GM23338 (cell line): ENCODE data around the gene MAP3K9. TPM values are rescaled to one million over a fixed set of nuclear protein-coding genes. Genes with fewer than 3 reads are reported as not detected.

Source experiments
- ATAC-seq: fragments of 200-7000 bp; cut with Tn5 transposase; 3 replicates; pipeline ENCODE4 v1.9.1; 2020
- DNase-seq: peaks from one replicate; pipeline ENCODE4 v3.0.0-alpha.2; 2015; ENCODE audit warnings: low spot score
- H2AFZ ChIP-seq: fragments of 200-600 bp; sonication (generic); 2 replicates; pipeline ENCODE4 v1.8.0; 2016; ENCODE audit warnings: antibody characterized with exemption, mild to moderate bottlenecking, moderate library complexity
- H3F3A ChIP-seq: fragments of 200-600 bp; sonication (generic); replicated peaks from 2 replicates; pipeline ENCODE4 v1.8.0; 2017; ENCODE audit warnings: antibody characterized with exemption, mixed run types, low read depth
- H3K27ac ChIP-seq: fragments of 200-600 bp; sonication (generic); 2 replicates; pipeline ENCODE4 v1.6.1; 2016; ENCODE audit warnings: low read depth
- H3K27me3 ChIP-seq: fragments of 200-600 bp; sonication (generic); 2 replicates; pipeline ENCODE4 v1.8.0; 2016; ENCODE audit warnings: mild to moderate bottlenecking, mixed run types, moderate library complexity; ENCODE audit not compliant: insufficient read depth
- H3K36me3 ChIP-seq: fragments of 200-600 bp; sonication (generic); 2 replicates; pipeline ENCODE4 v1.8.0; 2016; ENCODE audit warnings: mild to moderate bottlenecking; ENCODE audit not compliant: insufficient read depth
- H3K4me1 ChIP-seq: fragments of 200-600 bp; sonication (generic); 2 replicates; pipeline ENCODE4 v1.8.0; 2016; ENCODE audit warnings: mild to moderate bottlenecking, moderate library complexity; ENCODE audit not compliant: insufficient read depth
- H3K4me2 ChIP-seq: fragments of 200-600 bp; sonication (generic); 2 replicates; pipeline ENCODE4 v1.7.1; 2017; ENCODE audit warnings: mixed run types
- H3K4me3 ChIP-seq: fragments of 200-600 bp; sonication (generic); 2 replicates; pipeline ENCODE4 v1.6.1; 2016; ENCODE audit warnings: mixed run types
- H3K79me2 ChIP-seq: fragments of 200-600 bp; sonication (generic); replicated peaks from 2 replicates; pipeline ENCODE4 v1.8.0; 2017; ENCODE audit warnings: mild to moderate bottlenecking; ENCODE audit not compliant: insufficient read depth
- H3K9me2 ChIP-seq: fragments of 200-600 bp; sonication (generic); 2 replicates; pipeline ENCODE4 v1.8.0; 2017; ENCODE audit not compliant: insufficient read depth
- H4K20me1 ChIP-seq: fragments of 200-600 bp; sonication (generic); replicated peaks from 2 replicates; pipeline ENCODE4 v1.8.0; 2017; ENCODE audit warnings: mild to moderate bottlenecking; ENCODE audit not compliant: insufficient read depth
- H3K27ac Mint-ChIP-seq: 2 replicates; pipeline ENCODE4 v1.8.0; 2020; ENCODE audit warnings: inconsistent platforms, mild to moderate bottlenecking, moderate library complexity, mixed read lengths
- H3K27me3 Mint-ChIP-seq: 3 replicates; pipeline ENCODE4 v1.8.0; 2022; ENCODE audit warnings: low read depth, mild to moderate bottlenecking, moderate library complexity, mixed read lengths, inconsistent platforms; ENCODE audit not compliant: insufficient read depth, poor library complexity
- H3K36me3 Mint-ChIP-seq: 3 replicates; pipeline ENCODE4 v1.8.0; 2021; ENCODE audit warnings: low read depth, mild to moderate bottlenecking, inconsistent platforms, moderate library complexity, mixed read lengths
- H3K4me1 Mint-ChIP-seq: 3 replicates; pipeline ENCODE4 v1.8.0; 2020; ENCODE audit warnings: mild to moderate bottlenecking, inconsistent platforms, mixed read lengths
- H3K4me3 Mint-ChIP-seq: 3 replicates; pipeline ENCODE4 v1.8.0; 2021; ENCODE audit warnings: moderate library complexity, mild to moderate bottlenecking, inconsistent platforms, mixed read lengths
- H3K9me3 Mint-ChIP-seq: 3 replicates; pipeline ENCODE4 v1.8.0; 2020; ENCODE audit warnings: moderate library complexity, mild to moderate bottlenecking, inconsistent platforms, mixed read lengths
- CREB1 ChIP-seq: fragments of 250-450 bp; sonication (Bioruptor Pico); IDR thresholded peaks from 2 replicates; pipeline ENCODE4 v1.5.0; 2020; ENCODE audit warnings: low read depth, mild to moderate bottlenecking, moderate library complexity
- CTCF ChIP-seq, 2 experiments: fragments of 200-600 bp in 1 of 2; sonication (generic) in 1 of 2; conservative IDR thresholded peaks; 2 replicates each; pipeline versions ENCODE4 v1.5.1 to v1.6.1; 2016 to 2017; ENCODE audit warnings: antibody characterized with exemption in 2 of 2, low read depth in 2 of 2, mild to moderate bottlenecking in 2 of 2, moderate library complexity in 1 of 2
- EZH2 ChIP-seq: fragments of 200-600 bp; sonication (generic); IDR thresholded peaks from one replicate; pipeline ENCODE4 v1.8.0; 2017; ENCODE audit warnings: antibody characterized with exemption, mild to moderate bottlenecking, low read depth; ENCODE audit not compliant: unreplicated experiment
- JUNB ChIP-seq: IDR thresholded peaks from one replicate; pipeline ENCODE4 v1.6.1; 2016; ENCODE audit warnings: antibody characterized with exemption; ENCODE audit not compliant: unreplicated experiment
- NANOG ChIP-seq: IDR thresholded peaks from 2 replicates; pipeline ENCODE4 v1.6.1; 2016; ENCODE audit warnings: antibody characterized with exemption, borderline replicate concordance
- STAT1 ChIP-seq: IDR thresholded peaks from one replicate; pipeline ENCODE4 v1.6.1; 2016; ENCODE audit warnings: antibody characterized with exemption; ENCODE audit not compliant: unreplicated experiment
- ZNF114 ChIP-seq: fragments of 250-450 bp; sonication (Bioruptor Pico); IDR thresholded peaks from 2 replicates; pipeline ENCODE4 v1.5.0; 2020; ENCODE audit warnings: mild to moderate bottlenecking, moderate library complexity
- ZNF331 ChIP-seq: fragments of 250-450 bp; sonication (Bioruptor Pico); IDR thresholded peaks from 2 replicates; pipeline ENCODE4 v1.5.0; 2020; ENCODE audit warnings: low read depth, mild to moderate bottlenecking, moderate library complexity
- polyA plus RNA-seq: library from polyadenylated mRNA; unstranded; fragments of >200 nt; fragmentation: Nextera tagmentation; extraction: Ambion mirVana; gene quantifications from 2 replicates; pipeline ENCODE4 v1.2.1, GENCODE V29; 2016
- total RNA-seq: library from RNA; depleted of rRNA; stranded (reverse); fragments of >200 nt; shearing (Covaris generic); gene quantifications from 2 replicates; pipeline ENCODE4 v1.2.3, GENCODE V29; 2014
- TF ChIP-seq, protein P1 (sequence below): IDR thresholded peaks from 2 replicates; pipeline ENCODE4 v1.6.1; 2016; ENCODE audit warnings: antibody characterized with exemption

MAP3K9 gene
- total and polyA plus RNA-seq, 2 experiments from 2014 or later: 5.3 to 30.8 TPM

DNA sequence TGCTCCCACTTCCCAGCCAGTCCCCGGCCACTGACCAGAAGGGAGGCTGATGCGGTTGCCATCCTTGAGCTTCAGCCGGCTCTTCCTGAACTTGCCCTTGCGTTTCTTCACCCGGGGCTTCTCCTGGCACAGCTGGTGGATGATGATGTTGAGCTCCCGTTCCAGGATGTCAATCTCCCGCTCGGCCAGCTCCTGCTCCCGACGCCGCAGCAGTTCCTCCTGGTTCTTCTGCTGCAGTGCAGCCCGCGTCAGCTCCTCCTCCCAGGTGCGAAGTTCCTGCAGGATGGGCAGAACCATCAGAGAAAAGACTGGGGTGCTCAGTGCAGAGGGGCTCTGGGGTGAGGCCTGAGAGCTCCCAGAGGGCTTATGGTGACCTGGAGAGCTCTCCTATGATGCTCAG is 67.0 kb downstream of the MAP3K9 start (continued):
- no peak for TF ChIP-seq ZNF114 (CRISPR knock-in tag)
- no peak for TF ChIP-seq EZH2
- no peak for TF ChIP-seq NANOG
- TF ChIP-seq CREB1 (CRISPR knock-in tag): no peak
- no peak for TF ChIP-seq CTCF (conservative IDR thresholded peaks at IDR 0.05; ENCODE audit: low read depth in 2 of 2)
- no peak for TF ChIP-seq JUNB
- TF ChIP-seq STAT1: no peak

DNA sequence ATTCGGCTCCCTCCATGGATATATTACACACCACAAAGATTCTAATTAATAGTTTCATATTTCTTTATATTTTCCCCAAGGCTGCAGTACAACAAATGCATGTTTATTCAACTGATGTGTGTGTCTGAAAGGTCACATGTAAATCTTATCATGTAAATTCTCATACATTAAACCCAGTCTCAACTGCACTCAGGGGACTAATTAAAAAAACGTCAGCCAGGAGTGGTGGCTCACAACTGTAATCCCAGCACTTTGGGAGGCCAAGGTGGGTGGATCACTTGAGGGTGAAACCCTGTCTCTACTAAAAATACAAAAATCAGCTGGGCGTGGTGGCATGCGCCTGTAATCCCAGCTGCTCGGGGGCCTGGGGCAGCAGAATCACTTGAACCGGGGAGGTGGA is 67.8 kb downstream of the MAP3K9 start:
- Histone ChIP-seq H3K9me2 (no peaks in the 10 kb centered on the region), H2AFZ (no peak overlapping the region), H4K20me1 (peaks cover 3% of the 10 kb centered on the region; the same call in 1 of the 2 replicates), H3K4me2 (no peak overlapping the region), H3K27ac (no peak overlapping the region), H3K36me3 (peaks cover 29% of the 10 kb centered on the region), H3K27me3 (no peaks in the 10 kb centered on the region), H3F3A (no peaks in the 10 kb centered on the region), H3K4me3 (no peak overlapping the region), H3K79me2 (no peaks in the 10 kb centered on the region), H3K4me1 (no peaks in the 10 kb centered on the region)
- ATAC-seq: no peak
- Mint-ChIP-seq H3K27me3 (peaks cover 4% of the 10 kb centered on the region), H3K36me3 (peaks cover 33% of the 10 kb centered on the region), H3K27ac (no peak overlapping the region), H3K9me3 (no peaks in the 10 kb centered on the region; the same call in 2 of the 3 replicates), H3K4me3 (no peak overlapping the region), H3K4me1 (no peaks in the 10 kb centered on the region)
- DNase-seq: no peak
- TF ChIP-seq ZNF331 (CRISPR knock-in tag) (no peak), CTCF (conservative IDR thresholded peaks at IDR 0.05; ENCODE audit: low read depth in 2 of 2) (no peak), CREB1 (CRISPR knock-in tag) (no peak), ZNF114 (CRISPR knock-in tag) (no peak)
- TF ChIP-seq, protein P1, sequence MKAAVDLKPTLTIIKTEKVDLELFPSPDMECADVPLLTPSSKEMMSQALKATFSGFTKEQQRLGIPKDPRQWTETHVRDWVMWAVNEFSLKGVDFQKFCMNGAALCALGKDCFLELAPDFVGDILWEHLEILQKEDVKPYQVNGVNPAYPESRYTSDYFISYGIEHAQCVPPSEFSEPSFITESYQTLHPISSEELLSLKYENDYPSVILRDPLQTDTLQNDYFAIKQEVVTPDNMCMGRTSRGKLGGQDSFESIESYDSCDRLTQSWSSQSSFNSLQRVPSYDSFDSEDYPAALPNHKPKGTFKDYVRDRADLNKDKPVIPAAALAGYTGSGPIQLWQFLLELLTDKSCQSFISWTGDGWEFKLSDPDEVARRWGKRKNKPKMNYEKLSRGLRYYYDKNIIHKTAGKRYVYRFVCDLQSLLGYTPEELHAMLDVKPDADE: no peak
